ENCODE results near the gene PSME2. TPM values are rescaled to one million over a fixed set of nuclear protein-coding genes. Genes with fewer than 3 reads are reported as not detected.

The PSME2 gene
- total and polyA plus RNA-seq, 2 of the 13 experiments (the other 11 are each of a cell fraction or from before 2014, with no cell fraction given) = 332 to 716 TPM

DNA sequence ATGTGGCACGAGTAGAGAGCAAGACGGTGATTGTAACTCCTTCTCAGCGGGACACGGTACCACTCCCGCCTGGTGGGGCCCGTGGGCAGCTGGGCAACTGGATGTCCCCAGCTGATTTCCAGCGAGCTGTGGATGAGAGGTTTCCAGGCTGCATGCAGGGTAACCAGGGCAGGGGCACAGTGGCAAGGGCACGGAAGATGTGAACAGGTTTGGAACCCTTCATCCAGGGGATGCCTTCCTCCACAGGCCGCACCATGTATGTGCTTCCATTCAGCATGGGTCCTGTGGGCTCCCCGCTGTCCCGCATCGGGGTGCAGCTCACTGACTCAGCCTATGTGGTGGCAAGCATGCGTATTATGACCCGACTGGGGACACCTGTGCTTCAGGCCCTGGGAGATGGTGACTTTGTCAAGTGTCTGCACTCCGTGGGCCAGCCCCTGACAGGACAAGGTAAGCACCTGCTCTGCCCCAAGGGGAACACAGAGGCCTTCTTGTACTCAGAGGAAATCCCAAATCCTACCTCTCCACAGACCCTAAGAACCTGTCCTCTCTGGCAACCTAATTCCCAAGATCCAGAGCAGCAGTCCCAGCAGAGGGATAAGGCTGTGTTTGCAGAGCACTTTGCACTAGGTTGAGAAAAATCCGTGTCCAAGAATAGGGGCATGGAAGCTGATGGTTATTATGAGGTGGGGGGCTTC lies 48.0 kb downstream of the PSME2 start (continued):
- TF ChIP-seq ZNF777 (CRISPR knock-in tag; IDR thresholded peaks at IDR 0.05) = 0 out of 2 replicates have a peak, but pooled peaks have one; percentile 32
- 0 out of 2 replicates have a peak, but pooled peaks have one; percentile 75 for TF ChIP-seq ZFAT (CRISPR knock-in tag; conservative IDR thresholded peaks at IDR 0.05)
- peak; percentile 86 for TF ChIP-seq AGO2 (optimal IDR thresholded peaks at IDR 0.05; ENCODE audit: low read depth, low read length)
- TF ChIP-seq ZNF629 (CRISPR knock-in tag; conservative IDR thresholded peaks at IDR 0.05) = 0 out of 2 replicates have a peak, but pooled peaks have one; percentile 14
- TF ChIP-seq RBM22 (optimal IDR thresholded peaks at IDR 0.05; ENCODE audit: low read length) = peak; percentile 46
- no peak; the same call in 1 of the 2 replicates for TF ChIP-seq ZNF574 (CRISPR knock-in tag; IDR thresholded peaks at IDR 0.05)
- peak; percentile 82 for TF ChIP-seq ZNF10 (CRISPR knock-in tag; IDR thresholded peaks at IDR 0.05; ENCODE audit: borderline replicate concordance, low read depth)
- 0 out of 2 replicates have a peak, but pooled peaks have one; percentile 29 for TF ChIP-seq MYNN (CRISPR knock-in tag; IDR thresholded peaks at IDR 0.05; ENCODE audit: low read depth)
- TF ChIP-seq, protein P1, sequence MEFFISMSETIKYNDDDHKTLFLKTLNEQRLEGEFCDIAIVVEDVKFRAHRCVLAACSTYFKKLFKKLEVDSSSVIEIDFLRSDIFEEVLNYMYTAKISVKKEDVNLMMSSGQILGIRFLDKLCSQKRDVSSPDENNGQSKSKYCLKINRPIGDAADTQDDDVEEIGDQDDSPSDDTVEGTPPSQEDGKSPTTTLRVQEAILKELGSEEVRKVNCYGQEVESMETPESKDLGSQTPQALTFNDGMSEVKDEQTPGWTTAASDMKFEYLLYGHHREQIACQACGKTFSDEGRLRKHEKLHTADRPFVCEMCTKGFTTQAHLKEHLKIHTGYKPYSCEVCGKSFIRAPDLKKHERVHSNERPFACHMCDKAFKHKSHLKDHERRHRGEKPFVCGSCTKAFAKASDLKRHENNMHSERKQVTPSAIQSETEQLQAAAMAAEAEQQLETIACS (CRISPR knock-in tag; IDR thresholded peaks at IDR 0.05) = peak; percentile 33; the same call in 1 of the 2 replicates
- 0 out of 2 replicates have a peak, but pooled peaks have one; percentile 32 for TF ChIP-seq ZNF773 (CRISPR knock-in tag; IDR thresholded peaks at IDR 0.05; ENCODE audit: borderline replicate concordance)
